ENCODE measurements around the gene VEPH1.

Gene VEPH1

GRCh38 chr3:157428853-157429252 is 74.4 kb downstream of the VEPH1 start:
- Histone ChIP-seq H3K9me3 (ENCODE audit: control insufficient read depth, insufficient read depth, low read length) (no peaks in the 10 kb centered on the region), H3K27me3 (ENCODE audit: control insufficient read depth, low read length) (no peaks in the 10 kb centered on the region), H3K4me2 (ENCODE audit: low read length) (no peak overlapping the region), H3K27ac (ENCODE audit: low read depth, low read length) (no peak overlapping the region), H3K36me3 (ENCODE audit: control insufficient read depth, low read length) (no peaks in the 10 kb centered on the region), H3K4me3 (ENCODE audit: low read length) (no peak overlapping the region), H3K9me2 (replicated peaks; ENCODE audit: control insufficient read depth, low read length) (no peaks in the 10 kb centered on the region), H3F3A (ENCODE audit: control insufficient read depth, insufficient read depth) (no peaks in the 10 kb centered on the region), H4K20me1 (ENCODE audit: control insufficient read depth, insufficient read depth, low read depth, low read length) (no peaks in the 10 kb centered on the region), H3K4me1 (ENCODE audit: control insufficient read depth, low read length) (no peaks in the 10 kb centered on the region), H3K79me2 (ENCODE audit: control insufficient read depth, low read length) (no peaks in the 10 kb centered on the region)
- no peak for TF ChIP-seq EZH2phosphoT487 (IDR thresholded peaks at IDR 0.05; ENCODE audit: borderline replicate concordance, low read length)
- no peak for TF ChIP-seq CTCF (IDR thresholded peaks at IDR 0.05; ENCODE audit: low read depth, low read length, poor library complexity, severe bottlenecking)

- no peak overlapping the region for H3K27ac ChIP-seq (ENCODE audit: low read depth, low read length)
- no peak for TF ChIP-seq EZH2phosphoT487 (IDR thresholded peaks at IDR 0.05; ENCODE audit: borderline replicate concordance, low read length)
- TF ChIP-seq CTCF (IDR thresholded peaks at IDR 0.05; ENCODE audit: low read depth, low read length, poor library complexity, severe bottlenecking): no peak
- no peaks in the 10 kb centered on the region for H3K4me1 ChIP-seq (ENCODE audit: control insufficient read depth, low read length)
- no peaks in the 10 kb centered on the region for H3K36me3 ChIP-seq (ENCODE audit: control insufficient read depth, low read length)
- no peaks in the 10 kb centered on the region for H3K9me2 ChIP-seq (replicated peaks; ENCODE audit: control insufficient read depth, low read length)
- no peak overlapping the region for H3K4me3 ChIP-seq (ENCODE audit: low read length)
- H3K27me3 ChIP-seq (ENCODE audit: control insufficient read depth, low read length): no peaks in the 10 kb centered on the region
- H3K4me2 ChIP-seq (ENCODE audit: low read length): no peak overlapping the region
- no peaks in the 10 kb centered on the region for H3F3A ChIP-seq (ENCODE audit: control insufficient read depth, insufficient read depth)
- no peaks in the 10 kb centered on the region for H4K20me1 ChIP-seq (ENCODE audit: control insufficient read depth, insufficient read depth, low read depth, low read length)
- H3K79me2 ChIP-seq (ENCODE audit: control insufficient read depth, low read length): no peaks in the 10 kb centered on the region
- no peaks in the 10 kb centered on the region for H3K9me3 ChIP-seq (ENCODE audit: control insufficient read depth, insufficient read depth, low read length)
Observed at GRCh38 chr3:157427901-157428300, 75.3 kb downstream of the VEPH1 start.

- Histone ChIP-seq H3K27ac (ENCODE audit: low read depth, low read length) (no peak overlapping the region), H3K36me3 (ENCODE audit: control insufficient read depth, low read length) (no peaks in the 10 kb centered on the region), H3K4me3 (ENCODE audit: low read length) (no peak overlapping the region), H3K79me2 (ENCODE audit: control insufficient read depth, low read length) (no peaks in the 10 kb centered on the region), H3K27me3 (ENCODE audit: control insufficient read depth, low read length) (no peaks in the 10 kb centered on the region), H3K9me2 (replicated peaks; ENCODE audit: control insufficient read depth, low read length) (no peaks in the 10 kb centered on the region), H4K20me1 (ENCODE audit: control insufficient read depth, insufficient read depth, low read depth, low read length) (no peaks in the 10 kb centered on the region), H3K9me3 (ENCODE audit: control insufficient read depth, insufficient read depth, low read length) (no peaks in the 10 kb centered on the region), H3K4me2 (ENCODE audit: low read length) (no peak overlapping the region), H3K4me1 (ENCODE audit: control insufficient read depth, low read length) (no peaks in the 10 kb centered on the region), H3F3A (ENCODE audit: control insufficient read depth, insufficient read depth) (no peaks in the 10 kb centered on the region)
- no peak for TF ChIP-seq EZH2phosphoT487 (IDR thresholded peaks at IDR 0.05; ENCODE audit: borderline replicate concordance, low read length)
- TF ChIP-seq CTCF (IDR thresholded peaks at IDR 0.05; ENCODE audit: low read depth, low read length, poor library complexity, severe bottlenecking): no peak
Observed at GRCh38 chr3:157423337-157423736, 79.9 kb downstream of the VEPH1 start.

All from DOHH2 (cell line).